Measurements from ENCODE around the gene POU4F3. TPM values are rescaled to one million over a fixed set of nuclear protein-coding genes. Genes with fewer than 3 reads are reported as not detected.

POU4F3 gene
- total RNA-seq, 4 donors from 2014 or later, result not detected

DNA sequence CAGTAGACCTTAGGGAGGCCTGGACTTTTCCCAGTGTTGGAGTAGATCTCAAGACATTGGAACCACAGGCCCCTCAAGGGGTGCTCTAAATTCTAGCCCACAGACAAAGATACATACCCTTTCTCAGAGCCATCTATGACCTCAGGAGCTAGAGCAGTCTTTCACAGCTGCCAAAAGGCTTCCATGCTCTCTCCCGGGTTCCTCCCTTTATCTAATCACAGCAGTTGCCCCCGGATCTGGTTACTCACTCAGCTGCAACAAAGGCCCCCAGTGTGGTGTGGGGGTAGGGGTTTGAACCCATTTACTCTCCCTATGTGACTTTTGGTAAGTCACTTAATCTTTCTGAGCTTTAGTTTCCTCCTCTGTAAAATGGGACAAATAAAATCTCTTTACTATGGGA lies 27.0 kb downstream of the POU4F3 start:
- TF ChIP-seq POLR2A (IDR thresholded peaks at IDR 0.05), result no peak
- no peak for TF ChIP-seq CTCF (IDR thresholded peaks at IDR 0.05 in 4 of 5, conservative IDR thresholded peaks at IDR 0.05 in 1 of 5)
- intact Hi-C loops (cut with DNase I; ENCODE audit: low total_unique reads), result no loop called here

DNA sequence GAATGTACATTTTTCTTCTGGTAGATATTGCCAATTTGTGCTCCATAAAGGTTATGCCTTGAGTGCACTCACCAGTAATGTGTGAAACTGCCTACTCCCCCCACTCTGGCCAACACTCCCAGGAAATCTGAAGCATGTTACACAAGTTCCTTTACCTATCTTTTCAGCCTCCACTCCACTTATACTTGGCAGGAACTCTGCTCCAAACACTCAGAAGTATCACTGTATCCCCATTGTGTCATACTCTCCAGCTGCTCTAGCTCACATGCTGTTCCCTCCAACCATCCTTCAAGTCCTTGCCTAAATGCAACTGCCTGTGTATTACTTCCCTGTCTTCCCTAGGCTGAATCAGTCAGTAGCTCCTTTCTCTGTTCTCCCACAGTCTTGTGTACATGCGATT lies 28.3 kb downstream of the POU4F3 start:
- in situ Hi-C loops (cut with MboI; ENCODE audit: low sequenced_read_pairs in 4 of 4), result no loop called here

More for the DNA sequence above, 27.0 kb downstream of the POU4F3 start:
- H3K4me1 ChIP-seq, result no peaks in the 10 kb centered on the region
- no peaks in the 10 kb centered on the region for H3K9me3 ChIP-seq
- H3K27me3 ChIP-seq, result peaks cover 0 to 3% (median 0%) of the 10 kb centered on the region in 3 donors
- ATAC-seq, result no peak
- no peak for DNase-seq
- in situ Hi-C loops (cut with MboI; ENCODE audit: low sequenced_read_pairs in 4 of 4), result no loop called here
- H3K36me3 ChIP-seq, result no peaks in the 10 kb centered on the region
- no peak overlapping the region for H3K4me3 ChIP-seq
- no peak overlapping the region for H3K27ac ChIP-seq

DNA sequence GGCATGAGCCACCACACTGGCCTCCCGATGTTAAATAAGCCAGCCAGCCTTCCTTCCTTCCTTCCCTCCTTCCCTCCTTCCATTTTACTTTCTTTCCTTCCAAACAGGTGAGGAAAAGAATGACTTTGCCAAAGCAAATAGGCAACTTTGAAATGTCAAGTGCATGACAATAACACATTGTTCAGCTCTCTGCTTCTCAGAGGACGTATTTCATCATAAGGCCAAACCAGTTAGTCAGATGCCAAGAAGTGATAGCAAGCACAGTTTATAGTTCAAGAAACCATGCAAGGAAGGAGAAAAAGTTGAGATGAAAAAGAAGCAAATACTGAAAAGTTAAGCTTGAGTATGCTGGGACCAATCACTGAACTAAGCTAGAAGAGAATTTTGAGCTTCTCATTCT lies 29.5 kb downstream of the POU4F3 start:
- in situ Hi-C loops (cut with MboI; ENCODE audit: low sequenced_read_pairs in 4 of 4) (no loop called here), intact Hi-C loops (cut with DNase I; ENCODE audit: low total_unique reads) (no loop called here)
- no peak for DNase-seq
- no peak overlapping the region for H3K4me3 ChIP-seq
- H3K36me3 ChIP-seq, result no peaks in the 10 kb centered on the region
- H3K27ac ChIP-seq, result no peak overlapping the region
- no peak for TF ChIP-seq CTCF (IDR thresholded peaks at IDR 0.05 in 4 of 5, conservative IDR thresholded peaks at IDR 0.05 in 1 of 5)
- no peak for TF ChIP-seq POLR2A (IDR thresholded peaks at IDR 0.05)
- no peak for ATAC-seq
- H3K4me1 ChIP-seq, result no peaks in the 10 kb centered on the region
- no peaks in the 10 kb centered on the region for H3K9me3 ChIP-seq
- peaks cover 0 to 3% (median 0%) of the 10 kb centered on the region in 3 donors for H3K27me3 ChIP-seq

More for the DNA sequence above, 28.3 kb downstream of the POU4F3 start:
- Histone ChIP-seq H3K9me3 (no peaks in the 10 kb centered on the region), H3K4me3 (no peak overlapping the region), H3K4me1 (no peaks in the 10 kb centered on the region), H3K27ac (no peak overlapping the region), H3K27me3 (peaks cover 0 to 3% (median 0%) of the 10 kb centered on the region in 3 donors), H3K36me3 (no peaks in the 10 kb centered on the region)
- DNase-seq, result no peak
- TF ChIP-seq POLR2A (IDR thresholded peaks at IDR 0.05) (no peak), CTCF (IDR thresholded peaks at IDR 0.05 in 4 of 5, conservative IDR thresholded peaks at IDR 0.05 in 1 of 5) (no peak)
- no peak for ATAC-seq
- intact Hi-C loops (cut with DNase I; ENCODE audit: low total_unique reads), result no loop called here

DNA sequence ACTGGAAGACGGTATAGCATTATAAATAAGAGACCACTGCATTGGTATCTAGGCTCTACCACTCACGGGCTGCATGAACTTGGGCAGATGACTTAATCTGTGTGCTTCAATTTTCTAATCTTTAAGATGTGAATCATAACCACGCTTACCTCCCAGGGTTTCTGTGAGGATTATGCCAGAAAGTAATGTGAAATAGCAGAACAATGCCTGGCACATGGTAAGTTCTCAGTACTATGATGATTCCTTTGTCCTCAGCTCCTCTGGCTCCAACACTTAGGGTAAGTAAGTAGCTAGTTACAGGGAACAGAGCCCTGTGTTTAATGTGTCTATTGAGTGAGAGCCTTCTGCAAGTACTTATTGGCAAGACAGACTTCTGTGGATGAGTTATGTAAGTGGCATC lies 31.1 kb downstream of the POU4F3 start:
- ATAC-seq (no peak), DNase-seq (no peak)
- no peak overlapping the region for H3K4me3 ChIP-seq
- no peaks in the 10 kb centered on the region for H3K9me3 ChIP-seq
- H3K27me3 ChIP-seq, result peaks cover 0 to 3% (median 0%) of the 10 kb centered on the region in 3 donors
- H3K27ac ChIP-seq, result no peak overlapping the region
- H3K4me1 ChIP-seq, result no peaks in the 10 kb centered on the region
- intact Hi-C loops (cut with DNase I; ENCODE audit: low total_unique reads) (no loop called here), in situ Hi-C loops (cut with MboI; ENCODE audit: low sequenced_read_pairs in 4 of 4) (no loop called here)
- no peak for TF ChIP-seq CTCF (IDR thresholded peaks at IDR 0.05 in 4 of 5, conservative IDR thresholded peaks at IDR 0.05 in 1 of 5)
- TF ChIP-seq POLR2A (IDR thresholded peaks at IDR 0.05), result no peak
- H3K36me3 ChIP-seq, result no peaks in the 10 kb centered on the region

GRCh38 chr5:146376821-146377220 lies 38.2 kb downstream of the POU4F3 start:
- H3K9me3 ChIP-seq, result no peaks in the 10 kb centered on the region
- H3K36me3 ChIP-seq, result no peaks in the 10 kb centered on the region
- H3K4me1 ChIP-seq, result no peaks in the 10 kb centered on the region
- ATAC-seq (no peak), DNase-seq (no peak)
- no peak overlapping the region for H3K27ac ChIP-seq
- TF ChIP-seq POLR2A (IDR thresholded peaks at IDR 0.05), result no peak
- no peak for TF ChIP-seq CTCF (IDR thresholded peaks at IDR 0.05 in 4 of 5, conservative IDR thresholded peaks at IDR 0.05 in 1 of 5)
- H3K4me3 ChIP-seq, result no peak overlapping the region
- intact Hi-C loops (cut with DNase I; ENCODE audit: low total_unique reads), result no loop called here
- peaks cover 0 to 5% (median 4%) of the 10 kb centered on the region in 3 donors for H3K27me3 ChIP-seq
- in situ Hi-C loops (cut with MboI; ENCODE audit: low sequenced_read_pairs in 4 of 4), result no loop called here

Measured in gastrocnemius medialis (tissue), 4 donors.